Inflammatory macrophage treated with lipopolysaccharide for 4 hours (primary cell): Measurements from ENCODE around the gene VCL.
"Not testable (repeated sequence)": the region's sequence is repeated elsewhere in the genome, so short reads cannot be mapped to it uniquely, and the experiment has no call there.

Experiments
- DNase-seq: peaks from one replicate; pipeline ENCODE4 v3.0.0-alpha.2; 2020

The VCL gene

DNA sequence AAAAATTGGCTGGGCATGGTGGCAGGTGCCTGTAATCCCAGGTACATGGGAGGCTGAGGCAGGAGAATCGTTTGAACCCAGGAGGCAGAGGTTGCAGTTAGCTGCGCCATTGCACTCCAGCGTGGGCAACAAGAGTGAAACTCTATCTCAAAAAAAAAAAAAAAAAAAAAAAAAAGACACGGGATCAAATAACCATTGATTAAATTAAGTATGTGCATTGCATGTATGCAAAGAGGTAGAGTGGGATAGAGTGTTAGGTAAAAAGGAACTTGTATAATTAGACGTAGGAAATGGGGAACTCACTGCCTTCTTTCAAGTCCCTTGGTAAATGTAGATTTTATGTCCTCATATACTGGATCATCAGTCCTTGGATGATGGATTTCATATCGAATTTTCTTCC lies 13.1 kb downstream of the VCL start:
- DNase-seq = peak; percentile 49

DNA sequence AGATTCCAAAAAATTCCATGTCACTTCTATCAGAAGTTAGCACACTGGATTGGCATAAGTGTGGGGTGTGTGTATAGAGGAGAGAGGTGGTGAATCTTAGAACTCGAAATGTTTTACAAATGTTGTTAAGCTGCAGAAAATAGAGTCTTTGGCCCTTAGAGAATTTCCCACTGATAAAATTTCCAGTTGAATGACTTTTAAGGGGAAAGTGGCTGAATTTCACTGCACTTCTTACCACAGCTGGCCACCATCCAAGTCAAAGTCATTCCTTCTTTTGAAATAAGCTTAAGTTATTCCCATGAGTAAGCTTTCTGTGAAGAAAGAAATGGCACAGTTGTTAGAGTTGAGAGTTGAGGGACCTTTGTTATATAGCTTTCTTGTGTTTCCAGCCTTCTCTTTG lies 13.9 kb downstream of the VCL start:
- DNase-seq = peak; percentile 79

DNA sequence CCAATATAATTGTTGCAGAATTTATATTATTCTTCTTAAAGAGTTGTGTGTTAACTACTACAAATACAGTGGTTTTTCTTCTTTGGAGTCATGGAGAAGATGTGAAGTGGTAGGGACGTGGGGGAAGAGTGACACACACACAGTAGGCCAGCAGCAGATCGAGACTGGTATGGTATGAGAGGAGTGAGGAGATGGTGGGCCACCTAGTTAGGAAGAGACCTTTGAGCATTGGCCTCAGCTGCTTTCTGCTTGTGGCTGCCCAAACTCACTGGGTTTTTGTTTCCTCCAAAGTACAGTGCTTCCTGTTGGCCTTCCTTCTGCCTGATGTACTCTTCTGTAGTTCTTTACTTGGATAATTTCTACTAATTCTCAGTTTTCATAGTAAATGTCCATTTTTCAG lies 14.6 kb downstream of the VCL start:
- no peak for DNase-seq

DNA sequence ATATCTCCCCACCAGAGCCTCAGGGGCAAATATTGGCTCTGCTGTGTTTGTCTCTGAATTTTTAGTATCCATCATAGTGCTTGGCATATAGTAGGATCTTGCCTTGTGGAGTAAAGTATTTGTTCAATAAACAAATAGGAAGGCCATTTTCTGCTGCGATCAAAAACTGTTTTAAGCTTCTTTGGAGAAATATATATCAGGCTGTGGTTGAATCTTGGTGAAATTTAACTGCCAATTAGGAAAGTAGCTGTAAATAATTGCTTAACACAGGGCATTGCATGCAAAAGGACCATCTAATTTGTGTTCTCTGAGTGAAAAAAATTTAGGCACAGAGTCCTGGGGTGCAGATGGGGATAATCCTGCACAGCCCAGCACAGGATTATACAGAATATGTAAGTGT lies 15.1 kb downstream of the VCL start:
- DNase-seq = no peak

DNA sequence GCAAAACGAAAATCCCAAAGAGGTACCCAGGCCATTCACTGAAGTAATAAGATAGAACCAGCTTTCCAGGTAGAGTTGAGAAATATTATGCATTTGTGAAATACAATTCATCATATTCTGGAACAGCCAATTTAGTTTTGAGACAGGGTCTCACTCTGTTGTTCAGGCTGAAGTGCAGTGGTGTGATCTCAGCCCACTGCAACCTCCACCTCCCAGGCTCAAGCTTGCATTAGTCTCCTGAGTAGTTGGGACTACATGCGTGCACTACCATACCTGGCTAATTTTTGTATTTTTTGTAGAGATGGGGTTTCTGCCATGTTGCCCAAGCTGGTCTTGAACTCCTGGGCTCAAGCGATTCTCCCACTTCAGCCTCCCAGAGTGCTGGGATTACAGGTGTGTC lies 16.7 kb downstream of the VCL start:
- DNase-seq = not testable (repeated sequence)

DNA sequence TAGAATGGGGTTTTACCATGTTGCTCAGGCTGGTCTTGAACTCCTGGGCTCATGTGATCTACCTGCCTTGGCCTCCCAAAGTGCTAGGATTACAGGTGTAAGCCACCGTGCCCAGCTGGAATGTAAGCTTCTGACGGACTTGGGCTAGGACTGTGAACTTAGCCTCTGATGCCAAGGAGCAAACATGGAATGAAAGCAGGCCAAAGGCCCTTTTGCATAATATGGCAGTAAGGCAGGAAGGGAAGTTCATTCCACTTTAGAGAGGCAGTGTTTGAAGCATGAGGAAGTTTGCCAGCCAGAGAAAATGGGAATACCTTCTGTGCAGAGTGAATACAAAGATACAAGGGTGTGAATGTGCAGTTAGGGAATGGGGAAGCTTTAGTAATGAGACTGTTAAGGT lies 20.3 kb downstream of the VCL start:
- no peak for DNase-seq

DNA sequence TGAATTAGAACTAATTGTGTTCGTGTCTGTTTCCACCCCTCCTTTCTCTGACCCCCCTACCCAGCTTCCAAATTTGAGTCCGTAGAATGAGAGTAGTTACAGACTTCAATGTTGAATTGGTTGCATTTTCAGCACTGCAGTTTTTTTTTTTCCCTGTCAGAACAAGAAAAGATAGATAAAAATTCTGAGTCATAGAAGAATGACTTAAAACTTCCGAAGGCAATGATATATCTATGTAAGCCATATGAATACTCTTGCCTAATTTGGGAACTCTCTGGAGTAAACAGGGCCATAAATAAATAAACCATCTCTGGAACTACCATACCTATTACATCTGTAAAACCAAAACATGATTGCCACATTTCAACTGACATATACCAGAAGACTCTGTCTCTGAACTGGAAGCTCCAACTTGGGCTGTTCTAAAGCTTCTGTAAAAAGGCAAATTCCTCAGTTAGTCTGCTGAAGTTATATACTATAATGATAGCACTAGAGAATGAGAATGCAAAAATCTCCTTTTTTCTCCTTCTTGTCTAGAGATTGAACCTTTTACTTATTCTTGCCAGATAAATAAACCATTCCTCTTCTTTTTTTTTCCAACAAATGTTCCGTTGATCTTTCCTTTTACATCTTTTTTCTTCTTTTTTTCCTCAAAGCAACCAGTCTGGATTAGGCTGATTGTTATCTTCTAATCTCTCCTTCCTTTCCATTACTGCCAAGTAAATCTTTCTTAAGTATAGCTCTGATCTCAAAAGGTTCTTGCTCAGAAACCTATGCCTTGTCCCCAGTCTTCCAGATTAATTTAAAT lies 23.5 kb downstream of the VCL start:
- DNase-seq = peak; percentile 68

DNA sequence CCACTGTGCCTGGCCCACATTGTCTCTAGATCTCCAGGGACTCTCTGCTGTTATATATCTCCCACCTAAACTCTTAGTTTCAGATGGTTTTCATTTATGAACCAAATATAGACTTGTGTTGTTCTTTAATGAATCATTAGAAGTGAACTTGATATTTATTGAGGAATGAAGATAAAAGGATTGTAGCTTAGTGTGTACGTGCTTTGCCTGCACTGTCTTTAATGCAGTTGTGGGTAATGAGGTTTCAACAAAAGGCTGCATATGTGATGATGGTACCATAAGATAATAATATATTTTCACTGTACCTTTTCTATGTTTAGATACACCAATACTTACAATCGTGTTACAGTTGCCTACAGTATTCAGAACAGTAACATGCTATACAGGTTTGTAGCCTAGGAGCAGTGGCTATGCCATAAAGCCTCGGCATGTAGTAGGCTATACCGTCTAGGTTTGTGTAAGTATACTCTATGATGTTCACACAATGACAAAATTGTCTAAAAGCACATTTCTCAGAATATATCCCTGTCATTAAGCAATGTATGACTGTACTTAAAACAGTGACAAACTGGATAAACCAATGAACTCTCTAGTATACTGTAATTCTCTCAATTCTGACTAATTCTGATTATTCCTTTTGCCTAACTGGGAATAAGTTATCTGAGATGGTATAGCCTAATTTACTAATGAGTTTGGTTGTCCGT lies 25.2 kb downstream of the VCL start:
- no peak for DNase-seq

DNA sequence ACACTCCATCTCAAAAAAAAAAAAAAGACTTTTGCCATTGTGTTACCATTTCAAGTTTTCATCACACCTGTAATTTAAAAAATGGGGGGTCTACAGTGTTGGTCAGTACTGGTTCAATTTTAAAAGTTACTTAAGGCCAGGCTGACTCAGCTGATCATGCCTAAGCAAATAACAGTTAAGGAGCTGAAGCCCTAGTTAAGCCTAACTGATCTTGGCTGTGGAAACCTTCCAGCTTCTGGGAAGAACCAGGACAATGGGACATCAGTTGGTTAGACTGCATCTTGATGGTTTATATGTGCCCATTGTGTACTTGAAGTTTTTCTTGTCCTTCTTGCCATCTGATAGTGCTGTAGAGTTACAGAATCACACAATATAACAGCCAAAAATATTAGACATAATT lies 26.7 kb downstream of the VCL start:
- DNase-seq = no peak

DNA sequence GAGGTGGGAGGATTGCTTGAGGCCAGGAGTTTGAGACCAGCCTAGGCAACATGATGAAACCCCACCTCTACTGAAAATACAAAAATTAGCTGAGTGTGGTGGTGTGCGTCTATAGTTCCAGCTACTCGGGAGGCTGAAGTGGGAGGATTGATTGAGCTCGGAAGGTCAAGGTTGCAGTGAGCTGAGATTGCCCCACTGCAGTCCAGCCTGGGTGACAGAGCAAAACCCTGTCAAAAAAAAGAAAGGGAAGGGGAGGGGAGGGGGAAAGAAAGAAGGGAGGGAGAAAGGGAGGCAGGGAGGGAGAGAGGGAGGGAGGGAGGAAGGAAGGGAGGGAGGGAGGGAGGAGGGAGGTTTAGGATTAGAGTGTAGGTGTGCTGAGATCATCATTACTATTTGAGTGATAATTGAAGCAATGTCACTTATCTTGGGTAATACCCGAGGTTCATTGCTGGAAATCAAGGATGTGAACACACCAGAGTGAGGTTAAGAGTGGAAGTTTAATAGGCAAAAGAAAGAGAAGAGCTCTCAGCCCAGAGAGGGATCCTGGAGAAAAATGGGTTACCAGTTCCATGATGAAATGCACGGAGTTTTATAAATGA lies 27.6 kb downstream of the VCL start:
- DNase-seq = peak; percentile 44

DNA sequence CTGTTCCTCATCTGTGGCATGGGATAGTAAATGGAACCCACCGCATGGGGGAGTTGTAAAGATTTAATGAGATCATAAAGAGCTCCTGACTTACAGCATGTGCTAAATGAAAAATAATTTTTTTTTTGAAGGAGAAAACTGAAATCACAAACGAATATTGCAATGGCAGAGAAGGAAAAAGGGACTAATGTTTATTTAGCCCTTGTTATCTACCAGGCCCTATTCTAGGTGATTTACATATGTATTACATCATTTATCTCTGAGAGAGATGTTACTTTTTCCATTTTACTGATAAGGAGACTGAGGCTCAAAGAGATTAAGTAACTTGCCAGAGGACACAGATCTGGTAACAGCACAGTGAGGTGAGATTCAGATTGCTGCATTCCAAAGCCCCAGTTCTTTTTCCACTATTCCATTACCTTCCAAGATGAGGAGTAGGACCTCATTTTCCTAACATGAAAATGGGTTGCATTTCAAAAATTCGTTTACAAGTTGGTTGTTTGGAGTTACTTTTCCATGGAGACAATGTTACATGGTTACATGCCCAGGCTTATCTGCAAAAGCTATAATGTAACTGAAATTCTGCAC lies 28.6 kb downstream of the VCL start:
- no peak for DNase-seq

DNA sequence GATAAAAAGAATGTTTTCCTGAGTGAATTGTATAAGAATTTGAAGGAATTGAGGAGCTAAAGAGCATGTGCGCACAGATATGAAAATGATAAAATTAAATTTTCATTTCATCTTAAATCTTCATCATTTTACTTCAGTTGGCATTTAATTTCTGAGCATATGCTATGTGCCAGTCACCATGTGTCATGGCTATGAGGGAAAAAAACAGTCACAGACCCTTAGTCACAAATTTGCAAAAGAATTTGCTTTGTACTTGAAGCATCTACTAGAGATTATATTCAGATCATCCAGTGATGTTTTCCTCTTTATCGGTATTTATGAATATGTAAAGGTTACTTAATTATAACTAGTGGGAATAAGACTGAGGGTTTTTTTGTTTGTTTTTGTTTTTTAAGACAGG lies 29.8 kb downstream of the VCL start:
- no peak for DNase-seq

DNA sequence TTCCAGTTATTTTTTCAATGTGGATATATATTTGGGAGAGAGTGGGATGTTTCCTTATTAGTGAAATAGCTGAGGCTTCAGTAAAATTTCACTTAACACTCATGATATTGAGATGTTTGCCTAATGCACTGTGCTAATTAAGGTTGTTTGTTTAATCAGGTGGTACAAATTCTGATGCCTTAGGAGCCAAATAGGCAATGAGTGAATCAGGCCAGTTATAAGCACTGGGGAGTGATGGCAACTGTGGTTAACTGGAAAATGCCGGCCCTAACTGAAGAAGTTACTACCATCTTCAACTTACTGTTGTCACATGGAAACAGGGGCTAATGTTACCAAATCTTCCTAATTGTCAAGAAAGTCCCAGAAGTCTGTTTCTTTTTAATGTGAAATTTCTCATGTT lies 32.0 kb downstream of the VCL start:
- no peak for DNase-seq

DNA sequence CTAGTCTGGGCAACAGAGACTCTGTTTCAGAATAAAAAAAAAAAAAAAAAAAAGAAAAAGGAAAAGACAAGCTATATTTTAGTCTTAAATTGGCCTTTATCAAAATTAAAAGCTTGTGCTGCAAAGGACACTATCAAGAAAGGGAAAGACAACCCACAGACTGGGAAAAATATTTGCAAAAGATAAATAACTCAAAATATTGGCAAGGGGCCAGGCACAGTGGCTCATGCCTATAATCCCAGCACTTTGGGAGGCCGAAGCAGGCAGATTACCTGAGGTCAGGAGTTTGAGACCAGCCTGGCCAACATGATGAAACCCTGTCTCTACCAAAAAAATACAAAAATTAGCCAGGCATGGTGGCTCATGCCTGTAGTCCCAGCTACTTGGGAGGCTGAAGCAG lies 34.3 kb downstream of the VCL start:
- not testable (repeated sequence) for DNase-seq

DNA sequence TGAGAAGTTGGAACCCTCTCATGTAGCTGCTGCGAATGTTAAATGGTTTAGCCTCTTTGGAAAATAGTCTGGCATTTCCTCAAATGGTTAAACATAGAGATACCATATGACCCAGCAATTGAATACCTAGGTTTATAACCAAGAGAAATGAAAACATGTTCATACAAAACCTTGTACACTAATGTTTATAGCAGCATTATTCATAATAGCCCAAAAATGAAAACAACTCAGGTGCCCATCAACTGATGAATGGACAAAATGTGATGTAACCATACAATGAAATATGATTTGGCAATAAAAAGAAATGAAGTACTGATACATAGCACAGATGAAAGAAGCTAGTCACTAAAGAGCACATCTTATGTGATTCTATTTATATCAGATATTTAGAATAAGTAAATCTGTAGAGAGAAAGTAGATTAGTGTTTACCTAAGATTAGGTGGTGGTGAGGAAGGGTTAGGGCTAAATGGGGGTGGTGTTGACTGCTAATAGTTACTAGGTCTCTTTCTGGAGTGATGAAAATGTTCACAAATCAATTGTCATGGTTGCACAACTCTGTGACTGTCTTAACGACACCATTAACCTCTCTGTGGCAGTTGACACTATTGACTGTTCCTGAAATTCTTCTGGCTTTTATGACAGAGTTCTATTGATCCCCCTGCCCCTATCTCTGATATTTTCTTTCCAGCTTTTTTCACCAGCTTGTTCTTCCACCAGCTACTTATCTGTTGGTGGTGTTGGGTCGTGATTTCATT lies 35.2 kb downstream of the VCL start:
- peak; percentile 48 for DNase-seq

DNA sequence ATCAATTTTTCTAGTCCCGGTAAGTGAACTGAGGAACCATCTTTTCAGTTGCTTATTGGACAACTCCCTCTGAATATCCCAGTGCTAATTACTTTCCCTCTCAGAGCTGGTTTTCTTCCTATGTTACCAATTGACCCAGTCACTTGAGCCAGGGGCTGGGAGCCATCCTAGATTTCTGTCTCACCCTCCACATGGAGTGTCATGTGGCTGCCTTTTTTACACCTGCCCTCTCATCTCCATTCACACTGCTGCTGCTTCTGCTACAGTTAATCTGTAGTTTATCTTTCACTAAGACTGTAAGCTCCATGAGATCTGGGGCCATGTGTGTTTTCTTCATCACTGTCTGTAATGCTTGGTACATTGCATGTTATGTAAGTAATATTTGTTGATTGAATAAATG lies 35.8 kb downstream of the VCL start:
- DNase-seq = no peak

DNA sequence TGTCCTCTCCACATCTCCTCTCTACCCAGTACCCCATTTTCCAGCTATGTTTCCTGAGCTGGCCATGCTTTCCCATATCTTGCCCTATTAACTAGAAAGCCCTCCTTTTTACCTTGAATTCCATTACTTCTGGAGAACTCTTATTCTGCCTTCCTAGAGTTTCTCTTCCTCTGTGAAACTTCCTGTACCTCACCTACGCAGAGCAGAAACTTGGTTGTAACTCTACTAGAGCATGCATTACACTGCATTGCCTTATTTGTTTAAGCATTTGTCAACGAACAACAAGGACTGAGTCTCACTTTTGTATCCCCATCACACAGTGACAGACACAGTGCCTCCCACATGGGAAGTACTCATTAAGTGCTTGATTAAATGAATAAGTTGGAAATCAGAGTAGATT lies 36.4 kb downstream of the VCL start:
- peak; percentile 81 for DNase-seq

DNA sequence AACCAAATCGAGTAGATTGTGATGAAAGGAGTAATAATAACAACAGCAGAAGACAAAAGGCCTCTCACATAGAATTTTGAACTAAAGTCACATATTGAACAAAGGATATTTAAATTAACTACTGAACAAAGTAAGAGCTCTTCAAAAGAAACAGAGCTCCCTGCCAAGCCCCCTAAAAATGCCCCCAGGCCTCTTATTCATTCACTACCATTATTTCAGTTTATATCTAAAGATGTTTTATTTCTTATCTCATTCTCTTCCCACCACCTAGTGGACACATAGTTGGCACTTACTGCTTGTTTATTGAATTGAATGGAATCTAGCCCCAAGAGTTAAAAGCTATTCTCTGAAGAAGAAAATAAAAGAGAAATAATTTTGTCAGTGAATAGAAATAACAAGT lies 37.4 kb downstream of the VCL start:
- DNase-seq = no peak

DNA sequence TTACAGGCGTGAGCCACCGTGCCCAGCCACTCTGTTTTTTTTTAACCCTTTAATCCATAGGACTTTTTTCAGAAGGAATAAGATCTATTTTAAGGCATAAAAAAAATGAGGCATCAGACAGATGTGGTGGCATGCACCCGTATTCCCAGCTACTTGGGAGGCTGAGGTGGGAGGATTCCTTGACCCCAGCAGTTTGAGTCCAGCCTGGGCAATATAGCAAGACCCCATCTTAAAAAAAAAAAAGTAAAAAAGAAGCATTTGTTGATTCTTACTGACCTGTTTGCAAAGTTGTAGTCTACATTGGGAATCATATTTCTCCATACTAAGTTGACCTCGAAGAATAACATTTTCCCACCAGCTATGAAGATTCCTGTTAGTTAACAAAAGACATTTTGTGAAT lies 38.6 kb downstream of the VCL start:
- DNase-seq = no peak

DNA sequence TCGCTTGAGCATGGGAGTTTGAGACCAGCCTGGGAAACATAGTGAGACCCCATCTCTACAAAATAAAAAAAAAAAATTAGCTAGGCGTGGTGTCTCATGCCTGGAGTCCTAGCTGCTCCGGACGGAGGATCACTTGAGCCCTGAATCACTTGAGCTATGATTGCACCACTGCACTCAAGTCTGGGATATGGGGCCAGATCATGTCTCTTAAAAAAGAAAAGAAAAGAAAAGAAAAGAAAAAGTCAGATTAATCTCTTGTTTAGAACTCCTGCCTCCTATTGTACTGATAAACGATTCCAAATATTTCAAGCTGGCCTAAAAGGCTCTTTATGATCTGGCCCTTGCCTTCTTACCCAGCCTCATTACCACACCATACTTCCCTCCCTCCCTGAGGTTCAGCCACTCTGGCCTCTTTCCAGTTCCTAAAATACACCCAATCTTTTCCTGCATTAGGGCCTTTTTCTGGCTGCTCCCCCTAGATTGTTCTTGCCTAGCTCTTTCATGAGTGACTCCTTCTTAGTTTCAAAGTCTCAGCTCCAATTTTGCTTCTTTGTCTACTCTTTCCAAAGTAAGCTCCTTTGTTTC lies 41.7 kb downstream of the VCL start:
- peak; percentile 62 for DNase-seq

DNA sequence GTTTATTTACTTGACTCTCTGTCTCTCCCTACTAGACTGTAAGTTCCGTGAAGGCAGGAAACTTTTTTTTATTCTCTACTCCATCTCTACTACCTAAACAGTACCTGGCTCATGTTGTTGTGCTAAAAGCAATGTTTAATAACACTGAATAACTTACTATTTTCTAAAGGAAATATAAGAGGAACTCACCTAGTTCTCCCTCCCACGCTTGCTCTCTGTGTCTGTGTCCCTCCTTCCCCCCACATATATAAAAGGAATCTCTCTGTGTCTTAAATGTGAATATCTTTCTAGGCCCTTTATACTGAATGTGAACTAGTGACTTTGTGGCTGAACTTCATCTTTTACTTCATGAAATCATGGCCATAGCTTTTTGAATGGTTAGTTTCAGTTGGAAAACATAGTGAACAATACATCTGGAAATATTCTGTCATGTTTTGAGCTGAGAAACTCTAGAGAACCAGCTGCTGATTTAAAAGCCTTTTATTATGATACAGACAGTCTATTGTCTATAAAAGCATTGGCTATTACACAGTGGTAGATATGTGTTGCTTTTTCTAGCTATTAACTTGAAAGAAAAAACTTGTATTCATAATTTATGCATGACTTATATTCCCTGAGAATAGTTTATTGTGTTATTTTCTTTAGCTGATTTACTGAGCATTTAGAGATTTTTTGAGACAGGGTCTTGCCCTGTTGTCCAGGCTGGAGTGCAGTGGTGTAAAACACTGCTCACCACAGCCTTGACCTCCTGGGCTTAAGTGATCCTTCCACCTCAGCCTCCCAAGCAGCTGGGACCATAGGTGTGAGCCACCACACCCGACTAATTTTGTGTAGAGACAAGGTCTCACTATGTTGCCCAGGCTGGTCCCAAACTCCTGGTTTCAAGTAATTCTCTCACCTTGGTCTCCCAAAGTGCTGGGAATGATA lies 42.5 kb downstream of the VCL start:
- no peak for DNase-seq

DNA sequence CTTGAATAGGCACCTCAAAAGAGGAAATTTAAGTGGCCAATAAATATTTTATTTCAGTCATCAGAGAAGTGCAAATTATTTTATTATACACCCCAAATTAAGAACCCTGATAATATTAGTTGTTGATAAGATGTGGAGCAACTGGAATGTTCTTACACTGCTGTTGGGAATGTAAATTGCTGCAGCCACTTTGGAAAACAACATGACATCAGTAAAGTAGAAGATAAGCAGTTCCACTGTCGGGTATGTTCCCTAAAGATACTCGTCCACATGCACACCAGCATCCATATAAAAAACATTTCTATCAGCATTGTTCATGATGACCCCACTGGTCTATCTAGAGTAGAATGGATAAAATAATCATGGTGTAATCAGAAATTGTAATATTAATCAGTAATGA lies 46.5 kb downstream of the VCL start:
- no peak for DNase-seq
